ENCODE results near the gene KATNB1. TPM values are rescaled to one million over a fixed set of nuclear protein-coding genes. Genes with fewer than 3 reads are reported as not detected.
A peak's percentile ranks its signal among the peaks of the same experiment; 100 is the strongest.

The KATNB1 gene
- polyA plus RNA-seq, result 10 to 100 TPM in 2 of 4 donors, 1 to 10 TPM in 2; 9.6 to 19.3 (median 12.1) TPM
- long read RNA-seq, donor 1, result 0 reads
- long read RNA-seq, donor 2, result 0 reads
- long read RNA-seq, donor 3, result 0 reads
- long read RNA-seq, donor 4, result 0 reads
- long read RNA-seq, donor 5, result 0 reads
- long read RNA-seq, donor 6, result 0 reads
- long read RNA-seq, donor 7, partial matches to known transcripts, result 0 of 4 reads
- long read RNA-seq, donor 7, other reads (novel, unspliced or antisense), result 0 of 4 reads
- long read RNA-seq, donor 8, result 0 reads
- long read RNA-seq, donor 9, result 0 reads
- long read RNA-seq, donor 10, result 0 reads

- H3K27me3 ChIP-seq (ENCODE audit: control insufficient read depth in 3 of 3, insufficient read depth in 3 of 3, low read length in 3 of 3), result no peaks in the 10 kb centered on the region
- peak within 1 kb of the TSS; percentile 59 to 88 (median 81) for H3K4me3 ChIP-seq (ENCODE audit: low read depth in 1 of 3, low read length in 3 of 3)
- no peak for DNase-seq
Observed at GRCh38 chr16:57735755-57736418, at the start of gene KATNB1. Gene KATNB1 (plus strand): TSS chr16:57735770. CDS start chr16:57737244, 1,474 bp downstream.

GRCh38 chr16:57686577-57686976, 49.0 kb upstream of the KATNB1 start:
- H3K4me1 ChIP-seq (ENCODE audit: control insufficient read depth in 3 of 3, insufficient read depth in 2 of 3, low read depth in 1 of 3, low read length in 2 of 3), result peaks cover 0 to 7% (median 0%) of the 10 kb centered on the region in 3 donors
- no peak overlapping the region for H3K4me3 ChIP-seq (ENCODE audit: low read depth in 1 of 3, low read length in 3 of 3)
- no peaks in the 10 kb centered on the region for H3K9me3 ChIP-seq (ENCODE audit: control insufficient read depth in 2 of 2, insufficient read depth in 1 of 2, low read depth in 1 of 2, low read length in 1 of 2)
- H3K27ac ChIP-seq (ENCODE audit: low read depth in 1 of 3, low read length in 2 of 3), result no peak overlapping the region
- no peaks in the 10 kb centered on the region for H3K27me3 ChIP-seq (ENCODE audit: control insufficient read depth in 3 of 3, insufficient read depth in 3 of 3, low read length in 3 of 3)
- no peaks in the 10 kb centered on the region for H3K36me3 ChIP-seq (ENCODE audit: control insufficient read depth in 3 of 3, insufficient read depth in 2 of 3, low read depth in 1 of 3, low read length in 3 of 3)
- no peak for DNase-seq
- 76 to 89% (median 82%) methylated on average over 4 of the region's 4 CpGs for WGBS, 3 donors
- no peak for FAIRE-seq

More at GRCh38 chr16:57735755-57736418, at the start of gene KATNB1:
- WGBS, 3 donors, result 0 to 1% (median 1%) methylated on average over 31 to 35 of the region's 35 CpGs
- Histone ChIP-seq H3K4me1 (ENCODE audit: control insufficient read depth in 3 of 3, insufficient read depth in 2 of 3, low read depth in 1 of 3, low read length in 2 of 3) (peaks cover 0 to 19% (median 1%) of the 10 kb centered on the region in 3 donors), H3K9me3 (ENCODE audit: control insufficient read depth in 2 of 2, insufficient read depth in 1 of 2, low read depth in 1 of 2, low read length in 1 of 2) (no peaks in the 10 kb centered on the region), H3K36me3 (ENCODE audit: control insufficient read depth in 3 of 3, insufficient read depth in 2 of 3, low read depth in 1 of 3, low read length in 3 of 3) (peaks cover 0 to 26% (median 0%) of the 10 kb centered on the region in 3 donors), H3K27ac (ENCODE audit: low read depth in 1 of 3, low read length in 2 of 3) (peak within 1 kb of the TSS; percentile 63 to 94 (median 91))
- no peak for FAIRE-seq

GRCh38 chr16:57687363-57687929, 48.1 kb upstream of the KATNB1 start:
- DNase-seq (peak in 1 of 2 donors; percentile 48), FAIRE-seq (no peak)
- peaks cover 0 to 7% (median 0%) of the 10 kb centered on the region in 3 donors for H3K4me1 ChIP-seq (ENCODE audit: control insufficient read depth in 3 of 3, insufficient read depth in 2 of 3, low read depth in 1 of 3, low read length in 2 of 3)
- no peak overlapping the region for H3K4me3 ChIP-seq (ENCODE audit: low read depth in 1 of 3, low read length in 3 of 3)
- 66 to 81% (median 71%) methylated on average over 3 of the region's 3 CpGs for WGBS, 3 donors
- no peaks in the 10 kb centered on the region for H3K27me3 ChIP-seq (ENCODE audit: control insufficient read depth in 3 of 3, insufficient read depth in 3 of 3, low read length in 3 of 3)
- no peaks in the 10 kb centered on the region for H3K9me3 ChIP-seq (ENCODE audit: control insufficient read depth in 2 of 2, insufficient read depth in 1 of 2, low read depth in 1 of 2, low read length in 1 of 2)
- H3K36me3 ChIP-seq (ENCODE audit: control insufficient read depth in 3 of 3, insufficient read depth in 2 of 3, low read depth in 1 of 3, low read length in 3 of 3), result no peaks in the 10 kb centered on the region
- H3K27ac ChIP-seq (ENCODE audit: low read depth in 1 of 3, low read length in 2 of 3), result no peak overlapping the region

- WGBS, 3 donors, result 70 to 81% (median 76%) methylated on average over 4 of the region's 4 CpGs
- H3K36me3 ChIP-seq (ENCODE audit: control insufficient read depth in 3 of 3, insufficient read depth in 2 of 3, low read depth in 1 of 3, low read length in 3 of 3), result no peaks in the 10 kb centered on the region
- FAIRE-seq (no peak), DNase-seq (no peak)
- H3K9me3 ChIP-seq (ENCODE audit: control insufficient read depth in 2 of 2, insufficient read depth in 1 of 2, low read depth in 1 of 2, low read length in 1 of 2), result no peaks in the 10 kb centered on the region
- no peaks in the 10 kb centered on the region for H3K27me3 ChIP-seq (ENCODE audit: control insufficient read depth in 3 of 3, insufficient read depth in 3 of 3, low read length in 3 of 3)
- peaks cover 0 to 7% (median 0%) of the 10 kb centered on the region in 3 donors for H3K4me1 ChIP-seq (ENCODE audit: control insufficient read depth in 3 of 3, insufficient read depth in 2 of 3, low read depth in 1 of 3, low read length in 2 of 3)
- no peak overlapping the region for H3K27ac ChIP-seq (ENCODE audit: low read depth in 1 of 3, low read length in 2 of 3)
- no peak overlapping the region for H3K4me3 ChIP-seq (ENCODE audit: low read depth in 1 of 3, low read length in 3 of 3)
Observed at GRCh38 chr16:57688487-57688986, 47.0 kb upstream of the KATNB1 start.

- no peaks in the 10 kb centered on the region for H3K9me3 ChIP-seq (ENCODE audit: control insufficient read depth in 2 of 2, insufficient read depth in 1 of 2, low read depth in 1 of 2, low read length in 1 of 2)
- H3K4me3 ChIP-seq (ENCODE audit: low read depth in 1 of 3, low read length in 3 of 3), result no peak overlapping the region
- H3K27ac ChIP-seq (ENCODE audit: low read depth in 1 of 3, low read length in 2 of 3), result no peak overlapping the region
- WGBS, 3 donors, result 42 to 58% (median 57%) methylated on average over 15 of the region's 15 CpGs
- H3K36me3 ChIP-seq (ENCODE audit: control insufficient read depth in 3 of 3, insufficient read depth in 2 of 3, low read depth in 1 of 3, low read length in 3 of 3), result no peaks in the 10 kb centered on the region
- H3K4me1 ChIP-seq (ENCODE audit: control insufficient read depth in 3 of 3, insufficient read depth in 2 of 3, low read depth in 1 of 3, low read length in 2 of 3), result peaks cover 0 to 10% (median 0%) of the 10 kb centered on the region in 3 donors
- DNase-seq (no peak), FAIRE-seq (no peak)
- H3K27me3 ChIP-seq (ENCODE audit: control insufficient read depth in 3 of 3, insufficient read depth in 3 of 3, low read length in 3 of 3), result no peaks in the 10 kb centered on the region
Observed at GRCh38 chr16:57688987-57689761, 46.4 kb upstream of the KATNB1 start.

- H3K4me1 ChIP-seq (ENCODE audit: control insufficient read depth in 3 of 3, insufficient read depth in 2 of 3, low read depth in 1 of 3, low read length in 2 of 3), result peaks cover 0 to 13% (median 0%) of the 10 kb centered on the region in 3 donors
- 45 to 82% (median 67%) methylated on average over 13 of the region's 13 CpGs for whole genome bisulfite sequencing, 3 donors
- H3K27me3 ChIP-seq (ENCODE audit: control insufficient read depth in 3 of 3, insufficient read depth in 3 of 3, low read length in 3 of 3), result no peaks in the 10 kb centered on the region
- H3K4me3 ChIP-seq (ENCODE audit: low read depth in 1 of 3, low read length in 3 of 3), result no peak overlapping the region
- H3K27ac ChIP-seq (ENCODE audit: low read depth in 1 of 3, low read length in 2 of 3), result no peak overlapping the region
- no peaks in the 10 kb centered on the region for H3K36me3 ChIP-seq (ENCODE audit: control insufficient read depth in 3 of 3, insufficient read depth in 2 of 3, low read depth in 1 of 3, low read length in 3 of 3)
- peak in 1 of 2 donors; percentile 21 for DNase-seq
- H3K9me3 ChIP-seq (ENCODE audit: control insufficient read depth in 2 of 2, insufficient read depth in 1 of 2, low read depth in 1 of 2, low read length in 1 of 2), result no peaks in the 10 kb centered on the region
- FAIRE-seq, result no peak
Observed at GRCh38 chr16:57689762-57690558, 45.6 kb upstream of the KATNB1 start.

GRCh38 chr16:57690782-57691471, 44.6 kb upstream of the KATNB1 start:
- no peaks in the 10 kb centered on the region for H3K27me3 ChIP-seq (ENCODE audit: control insufficient read depth in 3 of 3, insufficient read depth in 3 of 3, low read length in 3 of 3)
- no peaks in the 10 kb centered on the region for H3K36me3 ChIP-seq (ENCODE audit: control insufficient read depth in 3 of 3, insufficient read depth in 2 of 3, low read depth in 1 of 3, low read length in 3 of 3)
- no peak for FAIRE-seq
- no peak for DNase-seq
- WGBS, 3 donors, result 74 to 91% (median 90%) methylated on average over 4 of the region's 4 CpGs
- no peak overlapping the region for H3K27ac ChIP-seq (ENCODE audit: low read depth in 1 of 3, low read length in 2 of 3)
- no peak overlapping the region for H3K4me3 ChIP-seq (ENCODE audit: low read depth in 1 of 3, low read length in 3 of 3)
- peaks cover 0 to 13% (median 0%) of the 10 kb centered on the region in 3 donors for H3K4me1 ChIP-seq (ENCODE audit: control insufficient read depth in 3 of 3, insufficient read depth in 2 of 3, low read depth in 1 of 3, low read length in 2 of 3)
- no peaks in the 10 kb centered on the region for H3K9me3 ChIP-seq (ENCODE audit: control insufficient read depth in 2 of 2, insufficient read depth in 1 of 2, low read depth in 1 of 2, low read length in 1 of 2)
